Bronchial epithelial cell (primary cell): Measurements from ENCODE around the gene MRPS35. TPM values are rescaled to one million over a fixed set of nuclear protein-coding genes. Genes with fewer than 3 reads are reported as not detected.

Experiments
- DNase-seq: peaks from one replicate; pipeline ENCODE4 v3.0.0-alpha.2; 2010; ENCODE audit warnings: low read depth
- FAIRE-seq: peaks from 2 replicates; lab custom pipeline; 2011; peaks lifted over from hg19 to GRCh38; lab: Jason Lieb, UNC
- H3K27me3 ChIP-seq: 2 replicates; pipeline ENCODE4 v1.5.1; 2011; ENCODE audit warnings: low read length; ENCODE audit not compliant: control insufficient read depth, insufficient read depth
- H3K36me3 ChIP-seq: 2 replicates; pipeline ENCODE4 v1.5.1; 2011; ENCODE audit warnings: low read length; ENCODE audit not compliant: control insufficient read depth, insufficient read depth
- H3K4me3 ChIP-seq: 2 replicates; pipeline ENCODE4 v1.5.1; 2011; ENCODE audit warnings: mild to moderate bottlenecking, low read depth, low read length, control low read depth
- total RNA-seq: library from RNA; depleted of rRNA; stranded (reverse); fragments of >200 nt; gene quantifications from 2 replicates; pipeline ENCODE4 v1.2.1, GENCODE V29; 2014
- TF ChIP-seq, protein P1 (sequence below): IDR thresholded peaks from 2 replicates; pipeline ENCODE4 v1.5.1; 2011; ENCODE audit warnings: mild to moderate bottlenecking, moderate library complexity, low read length, control low read depth, inconsistent platforms; ENCODE audit not compliant: insufficient read depth, severe bottlenecking

The MRPS35 gene
- total RNA-seq, 1 donor from 2014 or later, result 69.8 TPM

GRCh38 chr12:27805238-27805637 lies 94.6 kb downstream of the MRPS35 start:
- Histone ChIP-seq H3K36me3 (no peaks in the 10 kb centered on the region), H3K4me3 (no peak overlapping the region), H3K27me3 (no peaks in the 10 kb centered on the region)
- FAIRE-seq (no peak), DNase-seq (no peak)
- TF ChIP-seq, protein P1, sequence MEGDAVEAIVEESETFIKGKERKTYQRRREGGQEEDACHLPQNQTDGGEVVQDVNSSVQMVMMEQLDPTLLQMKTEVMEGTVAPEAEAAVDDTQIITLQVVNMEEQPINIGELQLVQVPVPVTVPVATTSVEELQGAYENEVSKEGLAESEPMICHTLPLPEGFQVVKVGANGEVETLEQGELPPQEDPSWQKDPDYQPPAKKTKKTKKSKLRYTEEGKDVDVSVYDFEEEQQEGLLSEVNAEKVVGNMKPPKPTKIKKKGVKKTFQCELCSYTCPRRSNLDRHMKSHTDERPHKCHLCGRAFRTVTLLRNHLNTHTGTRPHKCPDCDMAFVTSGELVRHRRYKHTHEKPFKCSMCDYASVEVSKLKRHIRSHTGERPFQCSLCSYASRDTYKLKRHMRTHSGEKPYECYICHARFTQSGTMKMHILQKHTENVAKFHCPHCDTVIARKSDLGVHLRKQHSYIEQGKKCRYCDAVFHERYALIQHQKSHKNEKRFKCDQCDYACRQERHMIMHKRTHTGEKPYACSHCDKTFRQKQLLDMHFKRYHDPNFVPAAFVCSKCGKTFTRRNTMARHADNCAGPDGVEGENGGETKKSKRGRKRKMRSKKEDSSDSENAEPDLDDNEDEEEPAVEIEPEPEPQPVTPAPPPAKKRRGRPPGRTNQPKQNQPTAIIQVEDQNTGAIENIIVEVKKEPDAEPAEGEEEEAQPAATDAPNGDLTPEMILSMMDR, result no peak

Other genes starting within 250 kb of the MRPS35 start
- 31.1 and 43.3 TPM in 2 replicates for gene PPFIBP1, start 186.6 kb upstream of the MRPS35 start, total RNA-seq
- gene REP15, start 14.4 kb upstream of the MRPS35 start, total RNA-seq, result 0.51 and 0.53 TPM in 2 replicates
- 21.3 and 22.7 TPM in 2 replicates for gene KLHL42, start 69.4 kb downstream of the MRPS35 start, total RNA-seq
- gene MANSC4, start 69.4 kb downstream of the MRPS35 start, total RNA-seq, result not detected in 2 replicates